ENCODE measurements around the gene FAM217A.

Gene FAM217A

GRCh38 chr6:4085332-4085700 lies 6.4 kb upstream of the FAM217A start:
- DNase-seq (ENCODE audit: low spot score) = no peak
- no peak overlapping the region for H3K27ac ChIP-seq

GRCh38 chr6:4084444-4085331 lies 5.8 kb upstream of the FAM217A start:
- TF ChIP-seq, protein P1, sequence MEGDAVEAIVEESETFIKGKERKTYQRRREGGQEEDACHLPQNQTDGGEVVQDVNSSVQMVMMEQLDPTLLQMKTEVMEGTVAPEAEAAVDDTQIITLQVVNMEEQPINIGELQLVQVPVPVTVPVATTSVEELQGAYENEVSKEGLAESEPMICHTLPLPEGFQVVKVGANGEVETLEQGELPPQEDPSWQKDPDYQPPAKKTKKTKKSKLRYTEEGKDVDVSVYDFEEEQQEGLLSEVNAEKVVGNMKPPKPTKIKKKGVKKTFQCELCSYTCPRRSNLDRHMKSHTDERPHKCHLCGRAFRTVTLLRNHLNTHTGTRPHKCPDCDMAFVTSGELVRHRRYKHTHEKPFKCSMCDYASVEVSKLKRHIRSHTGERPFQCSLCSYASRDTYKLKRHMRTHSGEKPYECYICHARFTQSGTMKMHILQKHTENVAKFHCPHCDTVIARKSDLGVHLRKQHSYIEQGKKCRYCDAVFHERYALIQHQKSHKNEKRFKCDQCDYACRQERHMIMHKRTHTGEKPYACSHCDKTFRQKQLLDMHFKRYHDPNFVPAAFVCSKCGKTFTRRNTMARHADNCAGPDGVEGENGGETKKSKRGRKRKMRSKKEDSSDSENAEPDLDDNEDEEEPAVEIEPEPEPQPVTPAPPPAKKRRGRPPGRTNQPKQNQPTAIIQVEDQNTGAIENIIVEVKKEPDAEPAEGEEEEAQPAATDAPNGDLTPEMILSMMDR (IDR thresholded peaks at IDR 0.05) = no peak
- Histone ChIP-seq H3K27ac (no peak overlapping the region), H3K4me3 (no peak overlapping the region)
- DNase-seq (ENCODE audit: low spot score) = no peak

More at GRCh38 chr6:4085332-4085700, 6.4 kb upstream of the FAM217A start:
- H3K4me3 ChIP-seq = no peak overlapping the region
- TF ChIP-seq, protein P1 (IDR thresholded peaks at IDR 0.05) = no peak

DNA sequence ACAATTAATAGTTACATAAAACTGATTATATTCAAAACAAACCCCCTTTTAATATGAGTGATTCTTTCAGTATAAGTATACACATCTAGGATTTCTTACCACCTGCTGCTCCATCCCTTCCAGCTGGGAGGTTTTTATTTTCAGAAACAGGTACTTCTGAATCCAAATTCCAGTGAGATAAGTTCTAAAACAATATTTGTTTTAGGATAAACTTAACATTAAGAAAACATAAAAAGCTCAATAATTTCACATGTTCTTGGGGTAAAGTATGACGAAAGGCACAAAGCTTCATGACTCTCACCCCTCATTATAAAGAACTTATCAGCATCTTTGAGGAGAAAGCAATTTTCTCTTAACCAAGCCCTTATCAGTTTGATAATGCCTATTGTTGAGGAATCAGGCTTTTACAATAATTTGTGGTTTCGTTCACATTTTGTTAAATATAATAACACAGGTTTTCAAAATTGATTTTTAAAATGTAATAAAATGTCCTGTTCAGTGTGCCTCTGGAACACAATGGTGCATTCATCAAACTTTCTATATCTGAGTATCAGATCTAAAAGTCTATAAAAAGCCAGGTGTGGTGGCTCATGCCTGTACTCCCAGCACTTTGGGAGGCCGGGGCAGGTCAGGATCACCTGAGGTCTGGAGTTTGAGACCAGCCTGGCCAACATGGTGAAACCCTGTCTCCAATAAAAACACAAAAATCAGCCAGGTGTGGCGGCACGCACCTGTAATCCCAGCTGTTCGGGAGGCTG lies 4.3 kb downstream of the FAM217A start:
- no peak for DNase-seq (ENCODE audit: low spot score)
- no peak overlapping the region for H3K4me3 ChIP-seq
- H3K27ac ChIP-seq = no peak overlapping the region
- TF ChIP-seq, protein P1 (IDR thresholded peaks at IDR 0.05) = no peak

DNA sequence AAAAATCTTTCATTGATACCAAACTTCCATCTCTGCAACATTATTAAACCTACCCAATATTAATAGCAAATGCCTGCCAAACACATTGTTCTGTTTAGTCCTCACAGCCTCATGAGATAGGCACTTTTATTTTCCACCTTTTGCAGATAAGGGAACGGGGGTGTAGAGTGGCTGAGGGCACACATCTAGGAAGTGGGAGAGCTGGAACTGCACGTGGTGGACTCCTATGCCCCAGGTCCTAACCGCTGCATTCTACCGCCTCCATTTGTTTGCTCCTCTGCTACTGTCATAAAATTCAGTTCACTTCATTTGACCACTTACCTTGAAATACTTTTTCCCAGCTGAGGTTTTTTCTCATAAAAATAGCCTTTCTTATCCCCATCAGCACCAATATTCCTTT lies 7.6 kb downstream of the FAM217A start:
- no peak overlapping the region for H3K27ac ChIP-seq
- no peak overlapping the region for H3K4me3 ChIP-seq
- TF ChIP-seq, protein P1 (IDR thresholded peaks at IDR 0.05) = no peak
- DNase-seq (ENCODE audit: low spot score) = no peak

GRCh38 chr6:4069199-4069598 lies 9.7 kb downstream of the FAM217A start:
- Histone ChIP-seq H3K4me3 (no peak overlapping the region), H3K27ac (no peak overlapping the region)
- TF ChIP-seq, protein P1 (IDR thresholded peaks at IDR 0.05) = no peak
- no peak for DNase-seq (ENCODE audit: low spot score)

GRCh38 chr6:4067673-4068072 lies 11.3 kb downstream of the FAM217A start:
- no peak for DNase-seq (ENCODE audit: low spot score)

More at GRCh38 chr6:4067673-4068072, 11.3 kb downstream of the FAM217A start:
- TF ChIP-seq, protein P1 (IDR thresholded peaks at IDR 0.05) = no peak
- Histone ChIP-seq H3K4me3 (no peak overlapping the region), H3K27ac (no peak overlapping the region)

Data from coronary artery (tissue), 2 donors.